Heart right ventricle (tissue), 16 donors: ENCODE results near the gene CCDC92B. TPM values are rescaled to one million over a fixed set of nuclear protein-coding genes. Genes with fewer than 3 reads are reported as not detected.

Source experiments
- ATAC-seq, 8 donors: fragments of 200-7000 bp; cut with Tn5 transposase; one replicate each; pipeline ENCODE4 v1.9.1; 2020; ENCODE audit warnings: mild to moderate bottlenecking in 8 of 8, moderate library complexity in 8 of 8, moderate number of reproducible peaks in 1 of 8
- DNase-seq, 2 donors: peaks; one replicate each; pipeline ENCODE4 v3.0.0-alpha.2; 2020
- H3K27ac ChIP-seq, 10 donors: fragments of 200-600 bp; sonication (generic) in 2 of 10; one replicate each; pipeline versions ENCODE4 v1.5.0 to v1.8.0; 2020 to 2022; ENCODE audit warnings: mild to moderate bottlenecking in 3 of 10
- H3K27me3 ChIP-seq, 7 donors: fragments of 200-600 bp; one replicate each; pipeline ENCODE4 v1.8.0; 2021 to 2022; ENCODE audit warnings: mild to moderate bottlenecking in 2 of 7
- H3K36me3 ChIP-seq, 9 donors: fragments of 200-600 bp; sonication (generic) in 1 of 9; one replicate each; pipeline versions ENCODE4 v1.5.0 to v1.8.0; 2020 to 2022; ENCODE audit warnings: mild to moderate bottlenecking in 2 of 9
- H3K4me1 ChIP-seq, 9 donors: fragments of 200-600 bp; sonication (generic) in 1 of 9; one replicate each; pipeline versions ENCODE4 v1.5.0 to v1.8.0; 2020 to 2022; ENCODE audit warnings: mild to moderate bottlenecking in 4 of 9
- H3K4me3 ChIP-seq, 10 donors: fragments of 200-600 bp; sonication (generic) in 2 of 10; one replicate each; pipeline versions ENCODE4 v1.5.0 to v1.8.0; 2020 to 2022; ENCODE audit warnings: mild to moderate bottlenecking in 7 of 10, moderate library complexity in 2 of 10
- H3K9me3 ChIP-seq, 11 donors: fragments of 200-600 bp in 10 of 11; sonication (generic) in 2 of 11; one replicate each; pipeline versions ENCODE4 v1.5.0 to v1.8.0; 2013 to 2022; ENCODE audit warnings: mild to moderate bottlenecking in 2 of 11, control low read depth in 1 of 11, moderate library complexity in 1 of 11
- WGBS, 2 donors: extraction: QIAGEN DNeasy Blood & Tissue Kit; methylation state at CpG; one replicate each; pipeline ENCODE4 v1.1.7; 2013; ENCODE audit warnings: inconsistent platforms in 1 of 2; 5-methylcytosine and 5-hydroxymethylcytosine counted together
- intact Hi-C, 10 donors: fragments of 100-400 bp; cut with DNase I; formaldehyde crosslinking; loops; one replicate each; pipeline versions ENCODE4 v1.11.1 to v1.14.2; 2022
- polyA plus RNA-seq, 2 donors: library from polyadenylated mRNA; stranded (reverse); fragments of 200-250 nt; gene quantifications; one replicate each; pipeline ENCODE4 v1.2.3, GENCODE V29; 2013
- total RNA-seq, 10 donors: library from RNA; stranded (reverse); fragmentation: NEBNext Ultra II Directional in 3 of 10; extraction: Animal tissue kit (Norgen Biotek cat#: 25700) in 3 of 10; gene quantifications; one replicate each; pipeline versions ENCODE4 v1.2.1 to v1.2.4, GENCODE V29; 2021 to 2023
- TF ChIP-seq, protein P1 (sequence below), 9 donors: fragments of 200-600 bp; sonication (generic) in 2 of 9; IDR thresholded peaks; one replicate each; pipeline versions ENCODE4 v1.5.0 to v1.8.0; 2021 to 2022; ENCODE audit warnings: antibody characterized with exemption in 9 of 9, mild to moderate bottlenecking in 5 of 9, moderate library complexity in 1 of 9
- donor health status: Arrhythmogenic right ventricular cardiomyopathy.
- donor health status: ischemic (EF 13 %, LVEDD 7.1; RV severe dilation, severe dysfunction).
- donor health status: healthy with polysubstance abuse.
- donor health status: DM: no; HTN: yes; CAD: no.
- donor health status: DM: no; HTN: no; CAD: no.
- donor health status: ischemic (EF 25% LVEDD 6.9; RV normal size, moderate dysfunction).
- donor health status: ischemic (EF 25% LVEDD 5.7; RV mildly dilated, moderate dysfunction).
- donor health status: healthy.
- donor health status: DM: yes; HTN: yes; CAD: no.
- donor health status: Ischemic cardiomyopathy.
- donor health status: ischemic (EF 35%, LVEDD 5.7; RV mildly dilated, moderate dysfunction).
- donor health status: nonischemic (EF 11% LVEDD 7.7; RV severe dilation, severe dysfunction).
- donor health status: DM: yes; HTN: yes; CAD: no.
- donor health status: PGD.
- donor health status: ischemic (EF 29% LVEDD 5.4; RV normal size, mild dysfunction).
- donor health status: nonischemic (EF 23%, LVEDD 6.1; RV moderate dilation, normal function).

The CCDC92B gene
- total and polyA plus RNA-seq, 12 donors: 0.06 to 0.44 (median 0.19) TPM

DNA sequence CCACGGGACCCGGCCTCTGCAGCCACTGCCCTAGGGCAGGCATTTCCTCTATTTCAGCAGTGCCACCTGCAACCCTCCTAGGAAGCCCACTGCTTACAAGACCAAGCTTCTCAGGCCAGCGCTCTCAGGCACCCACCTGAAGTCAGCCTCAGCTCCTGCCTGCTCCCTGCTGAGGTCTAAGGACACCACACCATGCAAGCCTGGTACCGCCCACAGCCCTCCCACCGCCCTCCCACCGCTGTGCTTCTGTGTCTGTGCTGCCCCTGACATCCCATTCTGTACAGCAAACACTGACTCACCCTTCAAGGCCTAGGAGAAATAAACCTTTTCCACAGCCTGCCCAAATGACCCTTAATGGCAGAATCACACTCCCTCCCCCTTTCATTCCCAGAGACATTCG, 44.2 kb downstream of the CCDC92B start:
- no peak for DNase-seq

DNA sequence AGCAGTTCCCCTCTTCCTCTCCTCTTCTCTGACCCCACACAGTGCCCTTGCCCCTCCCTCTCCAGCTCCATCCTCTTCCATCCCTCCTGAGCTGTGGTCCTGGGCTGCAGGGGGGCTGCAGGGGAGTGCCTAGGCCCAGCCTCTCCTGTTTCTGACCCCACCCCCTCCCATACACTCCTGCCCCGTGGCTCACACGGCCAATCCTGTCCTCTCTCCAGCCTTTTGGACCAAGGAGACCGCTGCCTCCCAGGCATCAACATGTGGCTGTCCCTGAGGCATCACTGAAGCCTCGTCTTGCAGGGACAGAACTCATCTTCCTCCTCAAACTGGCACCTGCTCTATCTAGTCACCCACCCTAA, 44.6 kb downstream of the CCDC92B start:
- DNase-seq (no peak), ATAC-seq (no peak)
- Histone ChIP-seq H3K4me1 (peaks cover 10 to 58% (median 40%) of the 10 kb centered on the region in 9 donors), H3K27me3 (no peaks in the 10 kb centered on the region), H3K27ac (peak overlapping the region in 2 of 10 donors; percentile 52 to 92), H3K9me3 (no peaks in the 10 kb centered on the region), H3K36me3 (peaks cover 0 to 47% (median 38%) of the 10 kb centered on the region in 9 donors), H3K4me3 (no peak overlapping the region)
- TF ChIP-seq, protein P1, sequence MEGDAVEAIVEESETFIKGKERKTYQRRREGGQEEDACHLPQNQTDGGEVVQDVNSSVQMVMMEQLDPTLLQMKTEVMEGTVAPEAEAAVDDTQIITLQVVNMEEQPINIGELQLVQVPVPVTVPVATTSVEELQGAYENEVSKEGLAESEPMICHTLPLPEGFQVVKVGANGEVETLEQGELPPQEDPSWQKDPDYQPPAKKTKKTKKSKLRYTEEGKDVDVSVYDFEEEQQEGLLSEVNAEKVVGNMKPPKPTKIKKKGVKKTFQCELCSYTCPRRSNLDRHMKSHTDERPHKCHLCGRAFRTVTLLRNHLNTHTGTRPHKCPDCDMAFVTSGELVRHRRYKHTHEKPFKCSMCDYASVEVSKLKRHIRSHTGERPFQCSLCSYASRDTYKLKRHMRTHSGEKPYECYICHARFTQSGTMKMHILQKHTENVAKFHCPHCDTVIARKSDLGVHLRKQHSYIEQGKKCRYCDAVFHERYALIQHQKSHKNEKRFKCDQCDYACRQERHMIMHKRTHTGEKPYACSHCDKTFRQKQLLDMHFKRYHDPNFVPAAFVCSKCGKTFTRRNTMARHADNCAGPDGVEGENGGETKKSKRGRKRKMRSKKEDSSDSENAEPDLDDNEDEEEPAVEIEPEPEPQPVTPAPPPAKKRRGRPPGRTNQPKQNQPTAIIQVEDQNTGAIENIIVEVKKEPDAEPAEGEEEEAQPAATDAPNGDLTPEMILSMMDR (IDR thresholded peaks at IDR 0.05): no peak
- intact Hi-C loops: loop anchor here in 1 of 10 donors (10.0 kb wide), 1 partner anchor 310 kb away; no protein-coding TSS in a partner anchor
- 54 to 59% methylated on average over 4 of the region's 4 CpGs for WGBS, 2 donors

More for the DNA sequence above, 44.2 kb downstream of the CCDC92B start:
- peak overlapping the region in 1 of 10 donors; percentile 99 for H3K4me3 ChIP-seq
- no peak for ATAC-seq
- no peaks in the 10 kb centered on the region for H3K9me3 ChIP-seq
- 69 to 82% methylated on average over 7 of the region's 7 CpGs for WGBS, 2 donors
- no peaks in the 10 kb centered on the region for H3K27me3 ChIP-seq
- peak overlapping the region in 6 of 10 donors; percentile 85 to 99 (median 94) for H3K27ac ChIP-seq
- H3K36me3 ChIP-seq: peaks cover 0 to 43% (median 34%) of the 10 kb centered on the region in 9 donors
- intact Hi-C loops: loop anchor here in 1 of 10 donors (10.0 kb wide), 1 partner anchor 310 kb away; no protein-coding TSS in a partner anchor
- H3K4me1 ChIP-seq: peaks cover 11 to 62% (median 44%) of the 10 kb centered on the region in 9 donors
- TF ChIP-seq, protein P1 (IDR thresholded peaks at IDR 0.05): no peak

DNA sequence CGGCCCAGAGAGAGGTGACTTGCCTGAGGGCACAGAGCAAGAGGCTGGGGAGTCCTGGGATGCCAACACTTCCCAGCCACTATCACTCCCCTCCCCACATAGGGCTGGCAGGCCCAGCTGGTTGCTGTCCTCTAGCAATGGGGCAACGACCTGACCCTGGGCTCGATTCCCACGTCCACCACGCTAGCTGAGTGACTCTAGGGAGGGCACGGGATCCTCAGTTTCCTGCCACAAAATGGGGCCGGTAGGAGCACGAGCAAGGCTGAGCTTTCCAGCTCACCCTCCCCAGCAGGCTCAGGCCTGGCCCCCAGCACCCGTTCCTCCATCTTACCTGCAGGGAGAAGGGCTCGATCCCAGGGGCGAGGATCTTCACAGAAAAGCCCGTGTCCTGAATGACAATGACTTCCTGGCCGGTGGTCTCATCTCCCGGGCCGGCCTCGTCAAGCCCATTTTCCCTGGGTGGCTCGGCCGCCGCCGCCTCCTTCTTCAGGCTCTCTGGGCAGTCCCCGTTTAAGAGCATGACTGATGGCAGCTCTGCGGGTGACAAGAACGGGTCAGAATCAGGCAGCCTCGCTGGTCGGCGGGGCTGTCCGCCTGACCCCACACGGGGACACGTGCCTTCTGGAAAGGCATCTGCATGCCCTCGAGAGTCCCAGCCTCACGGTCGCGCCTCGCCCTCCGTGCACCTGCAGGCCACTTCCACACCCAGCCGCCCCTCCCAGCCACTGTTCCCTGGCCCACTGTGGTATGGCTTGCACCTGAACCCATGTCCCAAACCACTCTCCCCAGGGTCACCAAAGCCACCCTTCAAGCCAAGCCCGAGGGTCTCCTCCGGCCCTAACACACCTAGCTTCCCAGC, 45.2 kb downstream of the CCDC92B start:
- no peak for DNase-seq
- peaks cover 10 to 52% (median 34%) of the 10 kb centered on the region in 9 donors for H3K4me1 ChIP-seq
- peak overlapping the region in 4 of 10 donors; percentile 21 to 92 (median 46) for H3K27ac ChIP-seq
- H3K27me3 ChIP-seq: no peaks in the 10 kb centered on the region
- no peaks in the 10 kb centered on the region for H3K9me3 ChIP-seq
- peaks cover 0 to 53% (median 41%) of the 10 kb centered on the region in 9 donors for H3K36me3 ChIP-seq
- H3K4me3 ChIP-seq: no peak overlapping the region
- 70 to 74% methylated on average over 37 to 38 of the region's 38 CpGs for WGBS, 2 donors
- no peak for ATAC-seq
- TF ChIP-seq, protein P1 (IDR thresholded peaks at IDR 0.05): no peak
- intact Hi-C loops: loop anchor here in 1 of 10 donors (10.0 kb wide), 1 partner anchor 309 kb away; no protein-coding TSS in a partner anchor

DNA sequence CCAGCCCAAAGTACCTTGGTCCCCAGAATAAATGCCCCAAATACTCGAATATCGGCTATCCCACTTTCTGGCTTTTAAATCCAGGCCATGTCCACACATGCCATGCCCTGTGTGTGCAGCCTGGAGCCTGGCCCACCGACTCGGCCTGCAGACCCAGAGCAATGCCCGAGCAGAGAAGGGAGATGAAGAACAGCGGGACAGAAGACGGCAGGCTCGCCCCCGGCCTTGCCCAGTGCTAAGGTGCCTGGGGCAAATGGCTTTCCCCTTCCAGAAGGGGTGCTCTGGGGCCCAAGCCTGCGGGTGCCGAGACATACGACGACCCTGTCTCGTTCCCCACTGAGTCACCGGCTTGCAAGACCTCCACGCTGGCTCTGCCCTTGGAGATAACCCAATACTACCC, 45.8 kb downstream of the CCDC92B start:
- Histone ChIP-seq H3K27ac (peak overlapping the region in 3 of 10 donors; percentile 40 to 92 (median 52)), H3K9me3 (no peaks in the 10 kb centered on the region), H3K4me3 (no peak overlapping the region), H3K27me3 (no peaks in the 10 kb centered on the region), H3K36me3 (peaks cover 5 to 60% (median 47%) of the 10 kb centered on the region in 9 donors), H3K4me1 (peaks cover 6 to 45% (median 27%) of the 10 kb centered on the region in 9 donors)
- intact Hi-C loops: loop anchor here in 1 of 10 donors (10.0 kb wide), 1 partner anchor 309 kb away; no protein-coding TSS in a partner anchor
- TF ChIP-seq, protein P1 (IDR thresholded peaks at IDR 0.05): no peak
- ATAC-seq: no peak
- 84 to 87% methylated on average over 15 to 16 of the region's 16 CpGs for WGBS, 2 donors
- DNase-seq: no peak
